ENCODE measurements around the gene TBC1D1.

TBC1D1 gene

DNA sequence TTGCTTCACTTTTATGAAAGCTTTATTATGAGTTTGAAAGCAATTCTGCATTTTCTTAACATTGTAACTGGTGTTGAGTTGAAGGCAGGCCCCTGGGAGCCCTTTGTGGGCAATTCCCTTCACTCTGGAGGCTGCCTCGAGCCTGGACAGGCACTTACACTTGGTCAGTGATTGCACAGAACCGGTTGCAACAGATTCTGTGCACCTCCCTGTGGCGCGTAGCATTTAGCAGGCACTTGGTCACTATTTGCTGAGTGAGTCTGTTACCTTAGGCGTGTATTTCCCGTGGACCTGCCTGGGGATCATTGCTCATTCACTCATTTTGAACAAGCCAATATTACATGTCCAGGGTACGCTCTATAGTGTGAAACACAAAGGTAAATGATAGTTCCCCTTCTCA is 149.7 kb downstream of the TBC1D1 start:
- no peak overlapping the region for H3K27ac Mint-ChIP-seq
- H3K4me3 Mint-ChIP-seq = no peak overlapping the region
- ATAC-seq = no peak
- H3K36me3 Mint-ChIP-seq = peaks cover 59% of the 10 kb centered on the region
- H3K4me1 Mint-ChIP-seq = peaks cover 4% of the 10 kb centered on the region
- H3K27me3 Mint-ChIP-seq = no peaks in the 10 kb centered on the region
- H3K9me3 Mint-ChIP-seq = no peaks in the 10 kb centered on the region

DNA sequence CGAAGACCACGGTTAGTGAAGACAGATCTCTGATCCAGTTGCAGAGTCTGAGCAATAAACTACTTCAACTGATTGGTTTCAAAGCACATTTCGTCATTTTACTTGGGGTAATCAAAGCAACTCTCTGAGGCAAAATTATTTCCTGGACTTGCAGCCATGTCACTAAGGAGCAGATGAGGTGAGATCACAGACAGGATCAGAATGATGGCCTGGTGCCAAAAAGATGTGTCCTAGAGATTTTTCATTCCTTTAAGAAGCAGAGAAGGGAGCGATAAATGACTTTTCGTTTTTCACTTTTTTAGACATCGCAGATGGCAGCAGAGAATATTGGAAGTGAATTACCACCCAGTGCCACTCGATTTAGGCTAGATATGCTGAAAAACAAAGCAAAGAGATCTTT is 153.2 kb downstream of the TBC1D1 start:
- H3K4me3 Mint-ChIP-seq = no peak overlapping the region
- H3K27me3 Mint-ChIP-seq = no peaks in the 10 kb centered on the region
- no peak for ATAC-seq
- no peaks in the 10 kb centered on the region for H3K4me1 Mint-ChIP-seq
- no peak overlapping the region for H3K27ac Mint-ChIP-seq
- H3K9me3 Mint-ChIP-seq = no peaks in the 10 kb centered on the region
- peaks cover 51% of the 10 kb centered on the region for H3K36me3 Mint-ChIP-seq

DNA sequence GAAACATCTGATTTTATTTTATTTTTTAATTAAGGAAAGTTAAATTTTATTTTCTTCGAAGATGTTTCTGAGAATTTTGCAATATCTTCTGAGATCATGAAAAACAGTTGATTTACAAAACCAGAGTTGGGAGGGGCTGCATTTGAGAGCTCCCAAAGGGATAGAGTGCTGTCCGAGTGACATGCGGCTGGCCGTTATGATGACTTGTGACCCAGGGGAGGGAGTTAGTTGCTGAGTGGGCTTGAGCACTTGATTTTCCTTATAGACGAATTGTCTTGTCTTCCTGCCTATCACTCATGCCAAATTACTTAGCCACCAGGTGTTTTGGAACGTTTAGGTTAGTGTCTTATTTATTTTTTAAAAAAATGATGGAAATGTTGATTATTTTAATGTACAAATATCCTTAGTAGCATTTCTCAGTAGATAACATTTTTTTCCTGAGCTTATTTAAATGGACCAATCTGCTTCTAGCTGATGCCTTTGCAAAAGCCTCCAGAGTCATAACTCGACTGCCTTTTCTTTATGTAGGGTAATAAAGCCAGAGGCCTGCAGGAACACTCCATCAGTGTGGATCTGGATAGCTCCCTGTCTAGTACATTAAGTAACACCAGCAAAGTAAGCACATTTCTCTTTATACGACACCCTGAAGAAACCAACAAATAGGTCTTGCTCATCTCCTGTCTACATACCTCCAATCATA is 154.6 kb downstream of the TBC1D1 start:
- Mint-ChIP-seq H3K4me3 (no peak overlapping the region), H3K9me3 (no peaks in the 10 kb centered on the region), H3K36me3 (peaks cover 58% of the 10 kb centered on the region), H3K4me1 (no peaks in the 10 kb centered on the region), H3K27ac (no peak overlapping the region), H3K27me3 (no peaks in the 10 kb centered on the region)
- ATAC-seq = no peak

DNA sequence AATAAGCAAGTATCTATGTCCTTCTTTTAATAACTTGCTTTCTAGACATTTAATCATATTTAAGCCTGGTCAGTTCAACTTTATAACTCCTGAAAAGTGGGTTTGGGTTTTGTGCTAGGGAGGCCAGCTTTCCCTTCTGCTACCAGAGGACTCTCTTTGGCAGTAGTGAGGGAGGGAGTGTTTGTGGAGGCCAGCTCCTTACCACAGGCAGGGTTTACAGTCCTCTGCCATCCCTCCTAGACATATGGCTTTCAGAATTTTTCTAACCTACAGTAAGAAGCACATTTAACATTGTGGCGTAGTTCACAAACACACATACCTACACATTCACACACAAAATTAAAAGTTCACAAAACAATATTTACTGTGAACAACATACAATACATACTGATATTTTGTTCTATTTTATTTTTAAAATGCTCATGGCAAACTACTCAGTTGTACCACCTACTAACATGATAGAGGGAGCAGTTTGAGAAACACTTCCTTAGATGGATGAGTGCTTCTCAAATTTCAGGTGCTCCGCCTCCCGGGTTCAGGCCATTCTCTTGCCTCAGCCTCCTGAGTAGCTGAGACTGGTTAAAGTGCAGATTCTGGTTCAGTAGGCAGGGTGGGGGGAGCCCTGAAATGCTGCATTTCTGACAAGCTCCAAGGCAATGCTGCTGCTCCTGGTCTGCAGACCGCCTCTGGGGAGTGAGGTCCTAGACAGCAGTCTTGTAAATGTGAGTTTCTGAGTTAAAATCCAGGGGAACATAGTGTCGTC is 156.0 kb downstream of the TBC1D1 start:
- no peak overlapping the region for H3K4me3 Mint-ChIP-seq
- H3K4me1 Mint-ChIP-seq = no peaks in the 10 kb centered on the region
- H3K36me3 Mint-ChIP-seq = peaks cover 63% of the 10 kb centered on the region
- H3K27ac Mint-ChIP-seq = peak overlapping the region; percentile 4
- no peaks in the 10 kb centered on the region for H3K27me3 Mint-ChIP-seq
- no peak for ATAC-seq
- no peaks in the 10 kb centered on the region for H3K9me3 Mint-ChIP-seq

DNA sequence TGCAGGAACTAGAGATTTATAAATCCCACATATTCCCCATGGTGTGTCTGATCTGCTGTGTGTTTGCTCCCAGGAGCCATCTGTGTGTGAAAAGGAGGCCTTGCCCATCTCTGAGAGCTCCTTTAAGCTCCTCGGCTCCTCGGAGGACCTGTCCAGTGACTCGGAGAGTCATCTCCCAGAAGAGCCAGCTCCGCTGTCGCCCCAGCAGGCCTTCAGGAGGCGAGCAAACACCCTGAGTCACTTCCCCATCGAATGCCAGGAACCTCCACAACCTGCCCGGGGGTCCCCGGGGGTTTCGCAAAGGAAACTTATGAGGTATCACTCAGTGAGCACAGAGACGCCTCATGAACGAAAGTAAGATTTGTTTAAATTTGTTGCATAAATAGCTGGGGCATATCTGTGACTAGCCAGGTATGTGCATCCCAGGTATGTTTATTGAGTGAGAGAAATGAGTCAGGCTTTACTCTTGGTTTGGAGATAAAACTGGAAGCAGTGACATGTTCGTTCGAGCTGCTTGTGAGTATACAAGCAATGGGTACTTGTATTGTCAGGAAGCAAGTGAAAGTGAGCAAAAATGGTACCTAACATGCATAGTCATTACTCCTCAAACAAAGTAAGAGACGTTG is 158.8 kb downstream of the TBC1D1 start:
- no peaks in the 10 kb centered on the region for H3K9me3 Mint-ChIP-seq
- H3K4me1 Mint-ChIP-seq = no peaks in the 10 kb centered on the region
- no peaks in the 10 kb centered on the region for H3K27me3 Mint-ChIP-seq
- ATAC-seq = no peak
- peak overlapping the region; percentile 40 for H3K27ac Mint-ChIP-seq
- no peak overlapping the region for H3K4me3 Mint-ChIP-seq
- H3K36me3 Mint-ChIP-seq = peaks cover 60% of the 10 kb centered on the region

DNA sequence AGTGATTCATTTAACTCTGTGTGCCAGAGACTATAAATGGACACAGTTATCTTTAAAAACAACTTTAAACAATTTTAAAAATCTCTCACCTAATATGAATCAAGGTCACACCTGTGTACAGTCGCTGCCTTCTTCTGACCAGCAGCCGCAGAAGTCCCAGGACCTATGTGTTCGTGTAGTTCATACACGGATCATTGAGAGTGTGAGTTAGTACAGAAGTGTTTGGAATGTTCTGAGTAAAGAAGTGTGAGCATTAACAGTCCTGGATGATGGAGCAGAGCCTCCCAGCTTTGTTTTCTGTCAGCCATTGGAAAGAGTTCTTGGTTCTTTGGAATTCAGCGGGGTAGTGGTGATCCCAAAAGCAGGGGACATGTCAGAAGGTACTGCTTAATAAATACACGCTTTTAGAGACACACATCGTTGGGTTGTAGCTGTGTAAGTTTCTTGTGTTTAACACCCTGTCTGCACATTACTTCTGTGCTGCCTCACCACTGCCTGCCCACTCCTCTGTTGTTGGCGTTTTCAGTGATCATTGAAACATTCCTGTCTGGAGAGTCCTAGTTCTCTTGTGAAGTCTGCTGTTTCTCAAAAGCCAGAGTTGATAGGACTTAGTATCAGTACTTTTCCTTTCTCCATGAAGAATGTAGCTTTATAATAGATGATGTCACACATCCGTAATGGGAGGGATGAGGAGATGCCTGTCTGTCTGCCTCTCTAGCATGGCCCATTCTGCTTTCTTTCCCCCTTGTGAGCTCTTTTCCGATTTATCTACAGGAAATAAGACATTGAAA is 159.9 kb downstream of the TBC1D1 start:
- Mint-ChIP-seq H3K4me3 (no peak overlapping the region), H3K4me1 (no peaks in the 10 kb centered on the region), H3K27ac (no peak overlapping the region), H3K27me3 (no peaks in the 10 kb centered on the region), H3K36me3 (peaks cover 63% of the 10 kb centered on the region), H3K9me3 (no peaks in the 10 kb centered on the region)
- no peak for ATAC-seq

DNA sequence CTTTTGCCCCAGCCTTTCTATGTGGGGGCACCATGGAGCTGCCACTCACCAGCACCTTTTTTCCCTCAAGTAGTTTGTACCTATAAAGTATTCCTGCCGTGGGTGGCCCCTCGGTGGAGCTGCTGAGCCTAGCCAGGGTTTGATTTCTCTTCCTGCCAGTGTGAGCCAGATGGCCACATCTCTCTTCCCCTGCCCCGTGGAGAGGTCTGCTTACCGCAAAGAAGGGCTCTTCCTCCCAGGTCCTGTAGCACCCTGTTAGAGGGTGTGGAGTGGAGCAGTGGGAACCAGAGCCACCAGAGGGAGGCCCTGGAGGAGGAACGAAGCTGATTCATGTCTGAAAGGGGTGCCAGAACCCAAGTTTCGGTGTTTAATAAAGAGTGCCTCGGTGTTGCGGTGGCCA is 164.7 kb downstream of the TBC1D1 start:
- no peaks in the 10 kb centered on the region for H3K9me3 Mint-ChIP-seq
- H3K27ac Mint-ChIP-seq = no peak overlapping the region
- no peaks in the 10 kb centered on the region for H3K4me1 Mint-ChIP-seq
- no peak overlapping the region for H3K4me3 Mint-ChIP-seq
- H3K27me3 Mint-ChIP-seq = no peaks in the 10 kb centered on the region
- no peak for ATAC-seq
- H3K36me3 Mint-ChIP-seq = peaks cover 84% of the 10 kb centered on the region

DNA sequence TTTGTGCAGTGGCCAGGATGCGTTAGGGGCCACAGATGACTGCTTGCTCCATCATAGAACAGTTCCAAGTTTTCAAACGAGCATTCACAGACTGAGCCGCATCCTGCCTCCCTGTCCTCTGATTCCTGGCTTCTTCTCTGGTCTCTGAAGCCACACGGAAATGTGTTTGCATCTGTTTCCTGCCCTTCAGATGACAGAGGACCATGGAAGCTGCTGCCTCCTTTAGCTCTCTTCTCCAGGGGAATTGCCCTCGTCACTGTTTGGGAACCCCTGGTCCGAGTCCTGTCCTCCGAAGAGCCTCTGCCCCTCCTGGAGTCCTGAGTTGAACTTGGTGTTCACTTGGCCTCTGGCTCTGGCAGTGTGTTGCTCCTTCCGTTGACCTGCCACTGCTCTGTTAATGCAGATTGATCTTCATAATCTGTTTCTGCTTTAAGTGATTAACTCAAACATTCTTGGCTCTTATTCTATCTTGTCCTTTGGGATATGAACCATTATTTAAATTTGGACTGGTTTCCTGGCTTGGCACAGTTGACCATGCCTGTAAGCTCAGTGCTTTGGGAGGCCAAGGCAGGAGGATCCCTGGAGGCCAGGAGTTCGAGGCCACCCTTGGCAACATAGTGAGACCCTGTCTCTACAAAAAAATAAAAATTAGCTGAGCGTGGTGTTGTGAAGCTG is 165.3 kb downstream of the TBC1D1 start:
- H3K4me1 Mint-ChIP-seq = no peaks in the 10 kb centered on the region
- ATAC-seq = no peak
- H3K4me3 Mint-ChIP-seq = no peak overlapping the region
- peaks cover 83% of the 10 kb centered on the region for H3K36me3 Mint-ChIP-seq
- no peaks in the 10 kb centered on the region for H3K9me3 Mint-ChIP-seq
- H3K27me3 Mint-ChIP-seq = no peaks in the 10 kb centered on the region
- no peak overlapping the region for H3K27ac Mint-ChIP-seq

DNA sequence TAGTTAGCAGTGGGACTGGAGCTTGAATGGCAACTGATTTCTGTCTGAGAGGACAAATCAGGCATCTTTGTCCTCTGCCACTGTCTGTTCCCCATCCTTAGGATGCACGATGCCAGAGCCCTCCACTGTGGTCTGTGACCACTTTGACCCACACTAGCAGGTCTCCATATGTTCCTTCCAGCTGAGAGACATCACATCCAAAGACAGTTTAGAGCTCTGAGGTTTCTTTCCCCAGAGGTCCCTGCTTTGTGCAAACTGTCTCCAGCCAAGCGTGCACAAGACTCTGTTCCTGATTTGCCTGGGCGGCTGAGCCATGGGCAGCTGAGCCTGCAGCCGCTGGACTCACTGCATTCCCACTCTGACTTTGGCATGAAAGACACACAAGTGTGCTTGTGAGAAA is 167.3 kb downstream of the TBC1D1 start:
- peak overlapping the region; percentile 35 for H3K27ac Mint-ChIP-seq

DNA sequence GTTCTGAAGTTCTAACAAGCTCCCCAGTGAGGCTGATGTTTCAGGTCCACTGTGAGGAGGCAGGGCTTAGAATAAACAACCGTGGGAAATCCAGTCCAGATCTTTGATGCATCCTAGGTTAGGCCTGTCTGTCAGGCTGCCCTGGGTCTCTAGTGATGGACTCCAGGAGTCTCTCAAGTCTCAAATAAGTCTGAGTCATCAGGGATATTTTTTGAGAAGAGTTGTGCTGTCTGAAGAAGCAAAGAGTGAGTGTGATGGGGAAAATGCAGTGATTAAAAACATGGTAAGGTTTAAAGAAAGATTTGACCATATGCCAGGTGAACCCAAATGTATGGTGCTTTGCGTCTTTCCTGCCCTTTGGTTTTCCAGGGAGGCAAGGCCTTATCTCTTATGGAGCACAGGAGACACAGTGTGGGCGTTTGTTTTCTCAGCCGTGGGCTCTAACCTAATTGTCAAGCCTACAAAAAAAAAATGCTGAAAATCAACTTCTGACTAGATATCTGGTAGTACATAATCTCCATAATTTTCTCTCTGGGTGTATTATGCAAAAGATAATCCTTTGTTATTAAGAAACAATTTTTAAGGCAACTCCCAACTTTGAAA is 170.0 kb downstream of the TBC1D1 start:
- Mint-ChIP-seq H3K9me3 (no peaks in the 10 kb centered on the region), H3K27ac (peak overlapping the region; percentile 11), H3K4me1 (peaks cover 13% of the 10 kb centered on the region), H3K4me3 (no peak overlapping the region), H3K36me3 (peaks cover 62% of the 10 kb centered on the region), H3K27me3 (no peaks in the 10 kb centered on the region)
- ATAC-seq = no peak

More for the DNA sequence above, 167.3 kb downstream of the TBC1D1 start:
- no peak for ATAC-seq
- H3K9me3 Mint-ChIP-seq = no peaks in the 10 kb centered on the region
- H3K36me3 Mint-ChIP-seq = peaks cover 77% of the 10 kb centered on the region
- peaks cover 9% of the 10 kb centered on the region for H3K4me1 Mint-ChIP-seq
- no peak overlapping the region for H3K4me3 Mint-ChIP-seq
- H3K27me3 Mint-ChIP-seq = no peaks in the 10 kb centered on the region

DNA sequence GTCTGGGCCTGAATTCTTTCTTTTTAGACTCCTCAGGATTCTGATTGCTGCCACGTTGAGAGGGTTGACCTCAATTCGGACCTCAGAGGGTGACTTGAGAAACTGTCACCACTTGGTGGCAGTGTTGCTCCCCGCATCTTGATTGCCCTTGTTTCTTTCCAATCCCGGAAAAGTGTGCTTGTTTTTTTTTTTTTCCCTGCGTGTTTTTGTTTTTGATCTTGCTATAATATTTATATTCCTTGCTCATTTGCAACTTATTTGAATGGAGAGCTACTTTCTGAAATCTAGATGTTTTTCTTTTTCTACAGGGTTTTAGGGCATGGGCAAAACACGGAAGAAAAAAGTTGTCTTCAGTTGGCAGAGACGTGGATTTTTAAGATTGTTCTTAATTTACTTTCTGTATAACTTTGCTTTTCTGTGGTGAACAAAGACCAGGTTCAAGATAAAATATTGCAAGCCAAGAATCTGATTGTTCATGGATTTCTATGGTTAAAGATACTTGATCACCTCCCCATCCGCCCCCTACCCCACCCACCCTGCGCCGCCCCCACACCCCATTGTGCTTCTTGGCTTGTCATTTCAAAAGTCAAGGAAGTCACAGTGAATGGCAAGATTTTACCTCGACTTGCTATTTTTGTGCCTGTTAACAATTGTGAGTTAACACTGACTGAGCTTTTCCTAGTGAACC is 171.3 kb downstream of the TBC1D1 start:
- no peaks in the 10 kb centered on the region for H3K9me3 Mint-ChIP-seq
- H3K27ac Mint-ChIP-seq = peak overlapping the region; percentile 63
- peak; percentile 58 for ATAC-seq
- H3K4me3 Mint-ChIP-seq = peak overlapping the region; percentile 69
- H3K36me3 Mint-ChIP-seq = peaks cover 54% of the 10 kb centered on the region
- peaks cover 13% of the 10 kb centered on the region for H3K4me1 Mint-ChIP-seq
- no peaks in the 10 kb centered on the region for H3K27me3 Mint-ChIP-seq

DNA sequence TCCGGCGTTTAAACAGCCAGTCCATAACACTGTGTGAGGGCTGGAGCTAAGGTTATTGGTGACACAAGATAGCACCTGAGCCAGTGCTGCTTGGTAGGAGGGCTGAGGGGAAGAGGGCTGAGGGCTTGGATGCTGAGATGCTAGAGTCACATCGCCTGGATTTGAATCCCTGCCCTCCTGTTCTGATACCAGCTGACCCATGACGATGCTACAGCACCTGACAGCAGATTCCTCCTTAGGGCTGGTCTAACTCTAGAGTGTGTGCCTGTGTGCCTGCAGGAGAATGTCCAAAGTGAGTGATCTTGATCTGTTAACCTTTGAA is 171.9 kb downstream of the TBC1D1 start:
- Mint-ChIP-seq H3K9me3 (no peaks in the 10 kb centered on the region), H3K27ac (peak overlapping the region; percentile 63), H3K36me3 (peaks cover 55% of the 10 kb centered on the region), H3K27me3 (no peaks in the 10 kb centered on the region), H3K4me1 (peaks cover 13% of the 10 kb centered on the region), H3K4me3 (no peak overlapping the region)
- ATAC-seq = no peak

DNA sequence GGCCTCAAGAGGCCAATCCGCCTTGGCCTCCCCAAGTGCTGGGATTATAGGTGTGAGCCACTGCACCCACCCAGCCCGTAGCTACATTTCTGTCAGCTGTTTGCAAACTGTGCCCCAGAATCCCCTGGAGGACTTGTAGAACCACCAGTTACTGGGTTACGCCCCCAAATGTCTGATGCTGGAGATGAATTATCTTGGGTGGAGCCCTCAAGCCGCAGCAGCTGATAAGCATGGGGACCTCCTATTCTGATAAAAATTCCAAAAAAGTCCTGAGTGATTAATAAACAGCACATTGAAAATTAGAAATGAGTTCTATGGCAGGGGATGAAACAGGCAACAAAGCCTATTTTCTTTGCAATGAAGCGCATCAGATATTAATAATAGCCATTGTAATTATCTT is 174.3 kb downstream of the TBC1D1 start:
- H3K9me3 Mint-ChIP-seq = no peaks in the 10 kb centered on the region
- no peaks in the 10 kb centered on the region for H3K27me3 Mint-ChIP-seq
- H3K27ac Mint-ChIP-seq = no peak overlapping the region
- peaks cover 13% of the 10 kb centered on the region for H3K4me1 Mint-ChIP-seq
- no peak for ATAC-seq
- peaks cover 49% of the 10 kb centered on the region for H3K36me3 Mint-ChIP-seq
- H3K4me3 Mint-ChIP-seq = no peak overlapping the region

DNA sequence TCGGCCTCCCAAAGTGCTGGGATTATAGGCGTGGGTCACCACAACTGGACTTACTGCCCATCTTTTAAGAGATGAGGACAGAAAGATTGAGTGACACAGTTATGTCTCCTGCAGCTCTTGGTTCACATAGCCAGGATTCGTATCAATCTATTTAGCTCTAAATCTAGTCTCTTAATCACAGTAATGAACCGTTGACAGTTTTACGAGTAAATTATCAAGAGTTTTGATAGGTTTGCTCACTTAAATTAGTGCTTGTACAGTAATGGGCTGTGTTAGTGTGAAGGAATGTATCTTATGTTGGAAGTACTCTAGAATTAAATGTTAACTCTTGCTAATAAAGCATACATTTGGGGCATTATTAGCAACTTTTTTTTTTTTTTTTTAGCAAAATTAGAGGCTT is 175.0 kb downstream of the TBC1D1 start:
- Mint-ChIP-seq H3K36me3 (peaks cover 44% of the 10 kb centered on the region), H3K27me3 (no peaks in the 10 kb centered on the region), H3K9me3 (no peaks in the 10 kb centered on the region), H3K4me3 (no peak overlapping the region), H3K27ac (no peak overlapping the region), H3K4me1 (peaks cover 13% of the 10 kb centered on the region)
- ATAC-seq = no peak

Data from stimulated activated memory B cell treated with anti-CD40 and anti-IgM and Interleukin-4, amounts not matched to agents 10 μg/mL and 1 μg/mL and 100 μg/mL, for 72 hours (primary cell).